WTC11 (cell line): ENCODE measurements around the gene OSM.

Source experiments
- CDX4 ChIP-seq: fragments of 250-450 bp; sonication (Bioruptor Pico); IDR thresholded peaks from 2 replicates; pipeline ENCODE4 v1.9.0; 2021; ENCODE audit warnings: moderate library complexity, mild to moderate bottlenecking, inconsistent platforms, borderline replicate concordance
- CTCF ChIP-seq: fragments of 200-600 bp; IDR thresholded peaks from 2 replicates; pipeline ENCODE4 v1.8.0; 2022; ENCODE audit warnings: antibody characterized with exemption
- ELF4 ChIP-seq: sonication (generic); formaldehyde crosslinking; IDR thresholded peaks from 2 replicates; pipeline ENCODE4 v1.8.1; 2022; ENCODE audit warnings: low read depth, mild to moderate bottlenecking, moderate library complexity, missing genetic modification reagents
- USF2 ChIP-seq: sonication (generic); formaldehyde crosslinking; IDR thresholded peaks from 2 replicates; pipeline ENCODE4 v1.8.1; 2023; ENCODE audit warnings: mild to moderate bottlenecking, missing genetic modification reagents, moderate library complexity
- ZNF138 ChIP-seq: sonication (generic); formaldehyde crosslinking; conservative IDR thresholded peaks from 2 replicates; pipeline ENCODE4 v1.8.1; 2022; ENCODE audit warnings: mild to moderate bottlenecking, moderate library complexity, missing genetic modification reagents

GRCh38 chr22:30230330-30230729 lies 36.3 kb downstream of the OSM start:
- no peak for TF ChIP-seq CTCF
- no peak for TF ChIP-seq ZNF138 (CRISPR knock-in tag)
- no peak for TF ChIP-seq USF2 (CRISPR knock-in tag)
- no peak for TF ChIP-seq CDX4 (CRISPR knock-in tag)
- no peak for TF ChIP-seq ELF4 (CRISPR knock-in tag)
